ENCODE results near the gene ZNF618.

The ZNF618 gene

GRCh38 chr9:114071197-114071795 lies 195.2 kb downstream of the ZNF618 start:
- no peak for DNase-seq (ENCODE audit: insufficient read length)
- TF ChIP-seq TAF1 (IDR thresholded peaks at IDR 0.05; ENCODE audit: borderline replicate concordance, low read depth, low read length) (no peak), POLR2A (IDR thresholded peaks at IDR 0.05; ENCODE audit: low read depth, low read length) (no peak), POLR2AphosphoS5 (IDR thresholded peaks at IDR 0.05; ENCODE audit: low read depth, low read length) (no peak)
- no peak for FAIRE-seq

DNA sequence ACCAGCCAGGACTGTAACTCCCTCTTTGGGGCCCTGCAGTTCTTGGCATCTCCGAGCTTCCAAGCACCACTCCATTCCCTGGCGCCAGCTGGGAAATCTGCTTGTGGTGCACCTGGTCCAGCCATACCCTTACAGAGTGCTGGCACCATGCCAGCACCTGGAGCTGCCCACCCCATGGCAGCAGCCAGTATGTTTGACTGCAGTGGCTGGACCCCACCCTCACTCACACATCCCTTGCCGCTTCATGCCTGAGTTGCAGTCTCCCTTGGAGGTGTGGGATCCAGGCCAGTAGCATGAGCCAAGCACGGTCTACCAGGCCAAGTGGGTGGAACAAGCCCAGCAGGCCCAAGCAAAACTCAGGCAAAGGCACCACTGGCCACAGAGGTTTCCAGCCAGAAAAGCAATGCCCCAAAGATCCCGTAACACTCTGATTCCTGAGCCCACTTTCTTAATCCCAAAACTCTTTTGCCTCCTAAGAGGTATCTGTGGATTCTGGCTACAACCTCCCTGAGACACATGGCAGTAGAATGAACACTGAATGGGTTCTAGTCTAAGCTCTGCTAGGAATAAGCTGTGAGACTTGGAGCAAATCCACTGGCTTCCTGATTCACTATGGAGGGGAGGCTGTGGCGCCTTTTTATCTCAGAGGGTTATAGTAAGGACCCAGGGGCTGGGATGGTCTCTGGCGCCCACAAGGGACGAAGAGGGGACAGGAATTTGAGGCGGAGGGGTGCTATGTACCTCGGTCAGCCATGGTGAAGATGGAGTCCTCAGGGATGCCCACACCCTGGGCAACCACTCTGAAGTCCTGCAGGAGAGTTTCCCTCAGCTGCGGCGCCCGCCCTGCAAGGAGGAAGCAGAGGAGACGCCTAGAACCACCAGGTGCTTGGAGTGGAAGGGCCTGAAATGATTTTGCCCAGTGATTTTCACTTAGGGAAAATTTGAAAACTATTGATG lies 196.4 kb downstream of the ZNF618 start:
- FAIRE-seq: no peak
- TF ChIP-seq TAF1 (IDR thresholded peaks at IDR 0.05; ENCODE audit: borderline replicate concordance, low read depth, low read length) (no peak), POLR2AphosphoS5 (IDR thresholded peaks at IDR 0.05; ENCODE audit: low read depth, low read length) (no peak), POLR2A (IDR thresholded peaks at IDR 0.05; ENCODE audit: low read depth, low read length) (no peak)
- DNase-seq (ENCODE audit: insufficient read length): no peak

GRCh38 chr9:114075602-114076001 lies 199.5 kb downstream of the ZNF618 start:
- DNase-seq (ENCODE audit: insufficient read length) (no peak), FAIRE-seq (no peak)
- TF ChIP-seq POLR2A (IDR thresholded peaks at IDR 0.05; ENCODE audit: low read depth, low read length) (no peak), POLR2AphosphoS5 (IDR thresholded peaks at IDR 0.05; ENCODE audit: low read depth, low read length) (no peak), TAF1 (IDR thresholded peaks at IDR 0.05; ENCODE audit: borderline replicate concordance, low read depth, low read length) (no peak)

- no peak for FAIRE-seq
- TF ChIP-seq POLR2A (IDR thresholded peaks at IDR 0.05; ENCODE audit: low read depth, low read length) (no peak), POLR2AphosphoS5 (IDR thresholded peaks at IDR 0.05; ENCODE audit: low read depth, low read length) (no peak), TAF1 (IDR thresholded peaks at IDR 0.05; ENCODE audit: borderline replicate concordance, low read depth, low read length) (no peak)
Measured at GRCh38 chr9:114076237-114077161, 200.4 kb downstream of the ZNF618 start.

GRCh38 chr9:114077162-114077837 lies 201.2 kb downstream of the ZNF618 start:
- no peak for FAIRE-seq
- no peak for DNase-seq (ENCODE audit: insufficient read length)
- TF ChIP-seq POLR2A (IDR thresholded peaks at IDR 0.05; ENCODE audit: low read depth, low read length): no peak
- TF ChIP-seq TAF1 (IDR thresholded peaks at IDR 0.05; ENCODE audit: borderline replicate concordance, low read depth, low read length): no peak
- TF ChIP-seq POLR2AphosphoS5 (IDR thresholded peaks at IDR 0.05; ENCODE audit: low read depth, low read length): no peak

More at GRCh38 chr9:114076237-114077161, 200.4 kb downstream of the ZNF618 start:
- no peak for DNase-seq (ENCODE audit: insufficient read length)

DNA sequence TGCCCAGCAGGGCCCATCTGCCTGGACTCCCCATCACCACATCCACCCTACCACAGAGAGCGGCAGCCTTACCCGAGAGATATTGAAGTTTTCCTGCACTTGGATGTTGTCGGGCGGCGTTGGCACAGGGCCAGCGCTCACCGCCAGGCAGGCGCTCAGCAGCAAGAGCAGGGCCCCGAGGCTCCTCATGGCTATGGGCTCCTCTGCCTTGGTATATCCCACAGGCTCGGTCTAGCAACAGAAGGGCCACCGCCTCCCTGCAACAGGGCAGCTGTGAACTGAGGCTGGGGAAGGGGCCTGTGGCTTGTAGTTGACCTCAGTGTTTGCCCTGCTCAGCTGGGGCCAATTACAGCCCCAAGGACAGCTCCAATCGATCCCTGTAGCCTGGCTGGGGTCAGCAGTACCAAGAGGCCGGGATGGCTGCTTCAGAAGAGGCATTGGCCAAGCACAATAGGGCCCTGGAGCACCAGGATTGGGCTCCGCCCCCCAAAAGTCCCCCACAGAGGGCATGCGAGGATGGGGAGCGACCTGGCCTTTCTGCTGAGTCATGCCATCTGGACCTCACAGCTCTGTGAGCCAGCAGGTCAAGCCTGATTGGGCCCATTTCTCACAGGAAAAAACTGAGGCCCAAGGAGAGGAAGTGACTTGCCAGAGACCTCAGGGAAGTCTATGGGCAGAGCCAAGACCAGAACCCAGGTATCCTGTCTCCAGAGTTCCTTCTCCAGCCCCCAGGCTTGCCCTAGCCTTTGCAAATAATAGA lies 202.1 kb downstream of the ZNF618 start, which contains the start of gene AMBP:
Gene AMBP (minus strand): TSS at position 280 of the 760 bp plus-strand sequence. CDS start 91 bp downstream, at position 189.
- FAIRE-seq: no peak
- TF ChIP-seq POLR2A (IDR thresholded peaks at IDR 0.05; ENCODE audit: low read depth, low read length): no peak
- no peak for TF ChIP-seq TAF1 (IDR thresholded peaks at IDR 0.05; ENCODE audit: borderline replicate concordance, low read depth, low read length)
- TF ChIP-seq POLR2AphosphoS5 (IDR thresholded peaks at IDR 0.05; ENCODE audit: low read depth, low read length): no peak
- no peak for DNase-seq (ENCODE audit: insufficient read length)

DNA sequence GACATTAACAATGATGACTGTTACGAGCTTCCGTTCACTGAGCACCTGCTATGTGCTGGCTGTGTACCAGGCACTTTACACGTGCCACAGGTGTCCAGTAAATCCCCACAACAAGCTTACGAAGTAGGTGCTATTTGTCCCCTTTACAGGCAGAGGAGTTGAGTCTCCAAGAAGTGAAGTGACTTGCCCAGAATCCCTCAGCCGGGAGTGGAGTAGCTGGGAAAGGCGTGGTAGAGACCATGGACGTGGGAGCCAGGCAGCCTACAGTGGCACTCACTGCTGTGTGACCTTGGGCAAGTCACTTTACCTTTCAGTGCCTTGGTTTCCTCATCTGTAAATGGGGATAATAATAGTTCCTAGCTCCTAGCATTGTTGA lies 202.7 kb downstream of the ZNF618 start:
- DNase-seq (ENCODE audit: insufficient read length) (no peak), FAIRE-seq (no peak)

GRCh38 chr9:114080195-114080772 lies 204.2 kb downstream of the ZNF618 start:
- TF ChIP-seq POLR2A (IDR thresholded peaks at IDR 0.05; ENCODE audit: low read depth, low read length) (no peak), TAF1 (IDR thresholded peaks at IDR 0.05; ENCODE audit: borderline replicate concordance, low read depth, low read length) (no peak), POLR2AphosphoS5 (IDR thresholded peaks at IDR 0.05; ENCODE audit: low read depth, low read length) (no peak)
- no peak for FAIRE-seq
- no peak for DNase-seq (ENCODE audit: insufficient read length)

More for the DNA sequence above, 202.7 kb downstream of the ZNF618 start:
- no peak for TF ChIP-seq TAF1 (IDR thresholded peaks at IDR 0.05; ENCODE audit: borderline replicate concordance, low read depth, low read length)
- no peak for TF ChIP-seq POLR2A (IDR thresholded peaks at IDR 0.05; ENCODE audit: low read depth, low read length)
- no peak for TF ChIP-seq POLR2AphosphoS5 (IDR thresholded peaks at IDR 0.05; ENCODE audit: low read depth, low read length)

DNA sequence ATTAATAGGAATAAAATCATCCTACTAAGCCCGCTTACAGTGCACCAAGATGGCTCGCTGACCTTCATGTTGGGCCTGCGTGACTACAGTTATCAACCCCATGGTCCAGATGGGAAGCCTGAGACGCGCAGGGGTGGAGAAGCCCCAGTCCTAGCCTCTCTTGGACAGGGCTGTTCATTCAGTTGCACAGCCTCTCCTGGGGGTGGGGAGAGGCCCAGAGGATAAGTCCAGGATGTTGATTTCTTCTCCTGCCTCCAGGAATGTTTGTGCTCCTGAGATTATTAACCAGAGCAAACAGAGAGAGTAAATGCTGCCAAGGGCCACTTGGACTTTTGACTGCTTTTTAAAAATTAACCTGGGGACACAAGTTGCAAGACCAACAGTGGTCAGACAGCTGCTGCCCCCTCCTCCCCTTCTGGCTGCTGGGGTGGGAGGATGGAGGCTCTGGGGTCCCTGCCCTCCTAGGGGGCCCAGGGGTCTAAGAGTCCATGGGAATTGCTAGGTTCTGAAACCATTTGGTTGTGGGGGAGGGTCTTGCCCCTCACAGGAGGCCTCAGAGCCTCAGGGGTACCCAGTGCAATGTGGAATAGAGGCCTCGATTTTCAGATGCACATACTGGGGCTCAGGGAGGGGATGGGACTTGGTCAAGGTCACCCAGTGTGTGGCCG lies 204.8 kb downstream of the ZNF618 start:
- TF ChIP-seq POLR2A (IDR thresholded peaks at IDR 0.05; ENCODE audit: low read depth, low read length) (no peak), TAF1 (IDR thresholded peaks at IDR 0.05; ENCODE audit: borderline replicate concordance, low read depth, low read length) (no peak), POLR2AphosphoS5 (IDR thresholded peaks at IDR 0.05; ENCODE audit: low read depth, low read length) (no peak)
- DNase-seq (ENCODE audit: insufficient read length) (no peak), FAIRE-seq (no peak)

Measured in GM12892 (cell line).